Muscle layer of colon (tissue), 2 donors: ENCODE data around the gene FNDC4.

ENCODE experiments used
- H3K27ac ChIP-seq: one replicate; pipeline ENCODE4 v1.7.0; 2013; ENCODE audit warnings: low read depth, mild to moderate bottlenecking, low read length, moderate library complexity
- H3K27me3 ChIP-seq, 2 donors: one replicate each; pipeline ENCODE4 v1.7.0; 2013; ENCODE audit warnings: low read length in 2 of 2, mild to moderate bottlenecking in 2 of 2; ENCODE audit not compliant: insufficient read depth in 2 of 2, control insufficient read depth in 1 of 2
- H3K36me3 ChIP-seq: one replicate; pipeline ENCODE4 v1.7.0; 2013; ENCODE audit warnings: mild to moderate bottlenecking, low read length; ENCODE audit not compliant: insufficient read depth
- H3K4me1 ChIP-seq: one replicate; pipeline ENCODE4 v1.7.0; 2013; ENCODE audit warnings: mild to moderate bottlenecking, low read length; ENCODE audit not compliant: insufficient read depth
- H3K4me3 ChIP-seq, 2 donors: one replicate each; pipeline ENCODE4 v1.7.0; 2013; ENCODE audit warnings: low read length in 2 of 2, low read depth in 1 of 2, mild to moderate bottlenecking in 1 of 2, moderate library complexity in 1 of 2
- H3K9ac ChIP-seq: one replicate; pipeline ENCODE4 v1.7.0; 2013; ENCODE audit warnings: low read length
- H3K9me3 ChIP-seq: one replicate; pipeline ENCODE4 v1.7.0; 2013; ENCODE audit warnings: mild to moderate bottlenecking, low read length
- donor health status: abdominal sarcoma.
- donor health status: Adenocarcinoma of cecum.

Gene FNDC4

DNA sequence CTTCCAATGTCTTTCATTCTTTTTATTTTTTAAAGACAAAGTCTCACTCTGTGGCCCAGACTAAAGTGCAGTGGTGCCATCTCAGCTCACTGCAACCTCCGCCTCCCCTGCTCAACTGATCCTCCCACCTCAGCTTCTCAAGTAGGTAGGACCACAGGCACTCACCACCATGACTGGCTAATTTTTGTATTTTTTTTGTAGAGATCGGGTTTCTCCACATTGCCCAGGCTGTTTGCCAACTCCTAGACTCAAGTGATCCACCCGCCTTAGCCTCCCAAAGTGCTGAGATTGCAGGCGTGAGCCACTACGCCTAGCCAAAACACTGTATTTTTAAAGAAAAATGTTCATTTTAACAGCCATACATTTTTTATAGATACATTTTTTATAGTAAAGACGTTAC lies 14.3 kb upstream of the FNDC4 start:
- no peaks in the 10 kb centered on the region for H3K4me1 ChIP-seq
- H3K27me3 ChIP-seq = no peaks in the 10 kb centered on the region
- no peak overlapping the region for H3K9ac ChIP-seq
- H3K9me3 ChIP-seq = no peaks in the 10 kb centered on the region
- H3K36me3 ChIP-seq = no peaks in the 10 kb centered on the region
- H3K4me3 ChIP-seq = no peak overlapping the region
- no peak overlapping the region for H3K27ac ChIP-seq

GRCh38 chr2:27507293-27507692 lies 12.3 kb upstream of the FNDC4 start:
- Histone ChIP-seq H3K36me3 (no peaks in the 10 kb centered on the region), H3K27me3 (no peaks in the 10 kb centered on the region), H3K9me3 (no peaks in the 10 kb centered on the region)

GRCh38 chr2:27506587-27506986 lies 11.6 kb upstream of the FNDC4 start:
- H3K4me3 ChIP-seq = no peak overlapping the region
- H3K27ac ChIP-seq = no peak overlapping the region
- H3K36me3 ChIP-seq = no peaks in the 10 kb centered on the region
- H3K9me3 ChIP-seq = no peaks in the 10 kb centered on the region
- no peaks in the 10 kb centered on the region for H3K27me3 ChIP-seq
- H3K4me1 ChIP-seq = no peaks in the 10 kb centered on the region
- no peak overlapping the region for H3K9ac ChIP-seq

More at GRCh38 chr2:27507293-27507692, 12.3 kb upstream of the FNDC4 start:
- no peak overlapping the region for H3K9ac ChIP-seq
- H3K27ac ChIP-seq = no peak overlapping the region
- H3K4me3 ChIP-seq = no peak overlapping the region
- H3K4me1 ChIP-seq = no peaks in the 10 kb centered on the region

- no peaks in the 10 kb centered on the region for H3K36me3 ChIP-seq
- no peak overlapping the region for H3K4me3 ChIP-seq
- H3K9ac ChIP-seq = no peak overlapping the region
- H3K4me1 ChIP-seq = no peaks in the 10 kb centered on the region
- H3K9me3 ChIP-seq = no peaks in the 10 kb centered on the region
- peaks cover 0 to 4% of the 10 kb centered on the region in 2 donors for H3K27me3 ChIP-seq
- H3K27ac ChIP-seq = no peak overlapping the region
Measured at GRCh38 chr2:27502142-27502541, 7.1 kb upstream of the FNDC4 start.

GRCh38 chr2:27501042-27501441 lies 6.0 kb upstream of the FNDC4 start:
- no peak overlapping the region for H3K27ac ChIP-seq
- no peaks in the 10 kb centered on the region for H3K9me3 ChIP-seq
- no peak overlapping the region for H3K9ac ChIP-seq
- H3K27me3 ChIP-seq = peaks cover 0 to 7% of the 10 kb centered on the region in 2 donors
- H3K4me1 ChIP-seq = no peaks in the 10 kb centered on the region
- no peak overlapping the region for H3K4me3 ChIP-seq
- no peaks in the 10 kb centered on the region for H3K36me3 ChIP-seq

DNA sequence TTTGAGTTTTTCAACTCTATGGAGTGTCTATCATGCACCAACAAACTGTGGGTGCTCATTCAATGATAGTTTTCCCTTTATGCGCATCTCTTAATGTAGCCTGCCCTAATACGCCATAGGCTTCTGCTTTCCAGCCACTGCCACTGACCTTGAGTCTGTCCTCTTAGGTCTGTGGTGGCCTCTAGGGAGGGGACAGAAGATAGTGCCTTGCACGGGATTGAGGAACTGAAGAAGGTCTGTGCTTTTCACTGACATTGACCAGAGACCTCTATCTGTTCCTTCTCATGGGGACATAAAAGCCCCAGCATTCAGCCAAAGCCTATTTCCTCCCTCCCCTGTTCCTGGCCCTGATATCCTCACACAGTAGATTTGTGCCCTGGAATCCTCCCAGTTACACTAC lies 4.0 kb upstream of the FNDC4 start:
- H3K27ac ChIP-seq = no peak overlapping the region
- no peaks in the 10 kb centered on the region for H3K9me3 ChIP-seq
- peaks cover 7 to 9% of the 10 kb centered on the region in 2 donors for H3K27me3 ChIP-seq
- H3K36me3 ChIP-seq = no peaks in the 10 kb centered on the region
- H3K9ac ChIP-seq = no peak overlapping the region
- H3K4me3 ChIP-seq = no peak overlapping the region
- H3K4me1 ChIP-seq = peaks cover 3% of the 10 kb centered on the region

- Histone ChIP-seq H3K36me3 (no peaks in the 10 kb centered on the region), H3K27me3 (peaks cover 7 to 11% of the 10 kb centered on the region in 2 donors), H3K9me3 (no peaks in the 10 kb centered on the region), H3K27ac (no peak overlapping the region), H3K4me3 (no peak overlapping the region), H3K9ac (no peak overlapping the region), H3K4me1 (peaks cover 3% of the 10 kb centered on the region)
Measured at GRCh38 chr2:27497288-27497627, 2.3 kb upstream of the FNDC4 start.

DNA sequence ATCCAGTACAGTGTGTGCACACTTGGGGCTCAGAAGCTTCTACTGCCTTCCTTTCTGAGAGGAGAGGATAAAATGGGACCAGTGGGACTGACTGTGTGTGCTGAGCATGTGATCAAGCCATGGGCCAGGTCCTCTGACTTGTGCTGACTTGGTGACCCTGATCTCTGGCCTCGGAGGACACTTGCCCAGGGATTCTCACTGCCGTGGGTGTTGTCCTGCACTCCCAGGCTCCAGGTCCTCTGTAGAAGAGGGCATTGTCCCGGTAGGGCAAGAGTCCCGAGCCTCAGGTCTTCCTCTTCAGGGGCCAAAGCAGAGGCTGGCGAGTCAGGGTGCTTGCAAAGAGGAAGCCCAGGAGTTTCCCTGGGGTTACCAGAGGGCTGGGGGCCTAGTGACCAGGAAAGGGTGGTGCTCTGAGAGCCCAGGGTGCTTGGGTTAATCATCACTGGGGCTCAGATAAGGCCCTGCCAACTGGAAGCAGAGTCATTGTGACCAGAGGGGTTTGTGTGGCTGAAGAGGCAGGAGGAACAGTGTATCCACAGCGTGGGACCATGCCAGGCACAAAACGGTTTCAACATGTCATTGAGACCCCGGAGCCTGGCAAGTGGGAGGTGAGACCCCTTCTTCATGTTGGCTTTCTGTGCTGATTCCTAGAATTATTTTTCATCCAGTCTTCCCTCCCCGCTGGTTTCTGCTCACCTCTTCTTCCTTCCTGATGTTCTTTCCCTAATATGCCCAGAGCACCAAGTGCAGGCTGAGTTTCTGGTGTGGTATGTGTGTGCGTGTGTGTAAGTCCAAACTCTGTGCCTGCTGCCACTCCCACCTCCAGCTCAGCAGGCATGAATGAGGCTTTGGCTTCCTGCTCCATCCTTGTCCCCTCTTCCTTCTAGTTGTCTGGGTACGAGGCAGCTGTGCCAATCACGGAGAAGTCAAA lies 1.6 kb upstream of the FNDC4 start, which contains the start of gene GCKR:
Gene GCKR (plus strand): TSS at position 483 of the 931 bp plus-strand sequence. CDS start 66 bp downstream, at position 549.
- no peak within 1 kb of the TSS for H3K9ac ChIP-seq
- H3K27me3 ChIP-seq = peaks cover 7 to 11% of the 10 kb centered on the region in 2 donors
- H3K9me3 ChIP-seq = no peaks in the 10 kb centered on the region
- H3K4me3 ChIP-seq = no peak within 1 kb of the TSS
- peaks cover 3% of the 10 kb centered on the region for H3K4me1 ChIP-seq
- no peaks in the 10 kb centered on the region for H3K36me3 ChIP-seq
- no peak within 1 kb of the TSS for H3K27ac ChIP-seq

- Histone ChIP-seq H3K4me1 (peaks cover 3% of the 10 kb centered on the region), H3K36me3 (no peaks in the 10 kb centered on the region), H3K27ac (no peak overlapping the region), H3K9ac (no peak overlapping the region), H3K9me3 (no peaks in the 10 kb centered on the region), H3K27me3 (peaks cover 7 to 11% of the 10 kb centered on the region in 2 donors), H3K4me3 (no peak overlapping the region)
Measured at GRCh38 chr2:27495840-27496356, 898 bp upstream of the FNDC4 start.

GRCh38 chr2:27494284-27494943 lies 586 bp downstream of the FNDC4 start:
- Histone ChIP-seq H3K4me1 (peaks cover 4% of the 10 kb centered on the region), H3K27ac (peak overlapping the region; percentile 32), H3K27me3 (peaks cover 7 to 11% of the 10 kb centered on the region in 2 donors), H3K9me3 (no peaks in the 10 kb centered on the region), H3K4me3 (peak overlapping the region; percentile 26 to 71), H3K36me3 (no peaks in the 10 kb centered on the region), H3K9ac (peak overlapping the region; percentile 13)

- Histone ChIP-seq H3K4me1 (peaks cover 9% of the 10 kb centered on the region), H3K27me3 (peaks cover 7 to 11% of the 10 kb centered on the region in 2 donors), H3K9ac (no peak overlapping the region), H3K9me3 (no peaks in the 10 kb centered on the region), H3K27ac (no peak overlapping the region), H3K36me3 (no peaks in the 10 kb centered on the region), H3K4me3 (peak overlapping the region; percentile 26 to 71)
Measured at GRCh38 chr2:27493948-27494283, 1.1 kb downstream of the FNDC4 start.
